ENCODE measurements around the gene MCC.

MCC gene

GRCh38 chr5:113058706-113059226, 429.5 kb downstream of the MCC start:
- H3K4me2 ChIP-seq (ENCODE audit: low read depth, low read length, poor library complexity, severe bottlenecking) = no peak overlapping the region
- no peaks in the 10 kb centered on the region for H3K79me2 ChIP-seq (ENCODE audit: insufficient read depth, low read length)
- TF ChIP-seq CTCF (IDR thresholded peaks at IDR 0.05; ENCODE audit: insufficient read depth, low read length, poor library complexity, severe bottlenecking) = no peak
- no peaks in the 10 kb centered on the region for H3F3A ChIP-seq (ENCODE audit: insufficient read depth)
- H3K9me2 ChIP-seq (replicated peaks; ENCODE audit: insufficient read depth, low read length) = no peaks in the 10 kb centered on the region
- no peak overlapping the region for H2AFZ ChIP-seq (ENCODE audit: low read depth, low read length, severe bottlenecking)
- H3K27ac ChIP-seq (ENCODE audit: low read depth, low read length) = no peak overlapping the region
- no peaks in the 10 kb centered on the region for H3K9me3 ChIP-seq (ENCODE audit: insufficient read depth, low read length)
- H3K27me3 ChIP-seq (ENCODE audit: low read length) = no peaks in the 10 kb centered on the region
- no peaks in the 10 kb centered on the region for H3K36me3 ChIP-seq (ENCODE audit: low read length)
- H3K4me3 ChIP-seq (ENCODE audit: insufficient read depth, low read length, poor library complexity, severe bottlenecking) = no peak overlapping the region
- H4K20me1 ChIP-seq (ENCODE audit: low read depth, low read length) = no peaks in the 10 kb centered on the region
- H3K9ac ChIP-seq (ENCODE audit: low read length) = no peak overlapping the region

GRCh38 chr5:113058269-113058668, 430.0 kb downstream of the MCC start:
- no peaks in the 10 kb centered on the region for H3K36me3 ChIP-seq (ENCODE audit: low read length)
- no peak overlapping the region for H3K4me2 ChIP-seq (ENCODE audit: low read depth, low read length, poor library complexity, severe bottlenecking)
- TF ChIP-seq EZH2phosphoT487 (conservative IDR thresholded peaks at IDR 0.05; ENCODE audit: low read length) = no peak
- no peak for TF ChIP-seq CTCF (IDR thresholded peaks at IDR 0.05; ENCODE audit: insufficient read depth, low read length, poor library complexity, severe bottlenecking)
- no peak overlapping the region for H3K4me3 ChIP-seq (ENCODE audit: insufficient read depth, low read length, poor library complexity, severe bottlenecking)
- no peaks in the 10 kb centered on the region for H3K27me3 ChIP-seq (ENCODE audit: low read length)
- H4K20me1 ChIP-seq (ENCODE audit: low read depth, low read length) = no peaks in the 10 kb centered on the region
- no peaks in the 10 kb centered on the region for H3K79me2 ChIP-seq (ENCODE audit: insufficient read depth, low read length)
- H3K9me2 ChIP-seq (replicated peaks; ENCODE audit: insufficient read depth, low read length) = no peaks in the 10 kb centered on the region
- H3F3A ChIP-seq (ENCODE audit: insufficient read depth) = no peaks in the 10 kb centered on the region
- no peak overlapping the region for H2AFZ ChIP-seq (ENCODE audit: low read depth, low read length, severe bottlenecking)
- H3K9ac ChIP-seq (ENCODE audit: low read length) = no peak overlapping the region
- no peak overlapping the region for H3K27ac ChIP-seq (ENCODE audit: low read depth, low read length)
- no peaks in the 10 kb centered on the region for H3K9me3 ChIP-seq (ENCODE audit: insufficient read depth, low read length)

- H4K20me1 ChIP-seq (ENCODE audit: low read depth, low read length) = no peaks in the 10 kb centered on the region
- no peaks in the 10 kb centered on the region for H3K79me2 ChIP-seq (ENCODE audit: insufficient read depth, low read length)
- no peak for TF ChIP-seq CTCF (IDR thresholded peaks at IDR 0.05; ENCODE audit: insufficient read depth, low read length, poor library complexity, severe bottlenecking)
- no peak for TF ChIP-seq EZH2phosphoT487 (conservative IDR thresholded peaks at IDR 0.05; ENCODE audit: low read length)
- no peaks in the 10 kb centered on the region for H3K27me3 ChIP-seq (ENCODE audit: low read length)
- H3K9ac ChIP-seq (ENCODE audit: low read length) = no peak overlapping the region
- H3K27ac ChIP-seq (ENCODE audit: low read depth, low read length) = no peak overlapping the region
- H3F3A ChIP-seq (ENCODE audit: insufficient read depth) = no peaks in the 10 kb centered on the region
- no peak overlapping the region for H2AFZ ChIP-seq (ENCODE audit: low read depth, low read length, severe bottlenecking)
- H3K9me3 ChIP-seq (ENCODE audit: insufficient read depth, low read length) = no peaks in the 10 kb centered on the region
- no peaks in the 10 kb centered on the region for H3K9me2 ChIP-seq (replicated peaks; ENCODE audit: insufficient read depth, low read length)
- no peak overlapping the region for H3K4me3 ChIP-seq (ENCODE audit: insufficient read depth, low read length, poor library complexity, severe bottlenecking)
- no peaks in the 10 kb centered on the region for H3K36me3 ChIP-seq (ENCODE audit: low read length)
- H3K4me2 ChIP-seq (ENCODE audit: low read depth, low read length, poor library complexity, severe bottlenecking) = no peak overlapping the region
Observed at GRCh38 chr5:113057557-113057984, 430.7 kb downstream of the MCC start.
